ENCODE measurements around the gene TNNT1.
"Not testable (repeated sequence)": the region's sequence is repeated elsewhere in the genome, so short reads cannot be mapped to it uniquely, and the experiment has no call there.

DNA sequence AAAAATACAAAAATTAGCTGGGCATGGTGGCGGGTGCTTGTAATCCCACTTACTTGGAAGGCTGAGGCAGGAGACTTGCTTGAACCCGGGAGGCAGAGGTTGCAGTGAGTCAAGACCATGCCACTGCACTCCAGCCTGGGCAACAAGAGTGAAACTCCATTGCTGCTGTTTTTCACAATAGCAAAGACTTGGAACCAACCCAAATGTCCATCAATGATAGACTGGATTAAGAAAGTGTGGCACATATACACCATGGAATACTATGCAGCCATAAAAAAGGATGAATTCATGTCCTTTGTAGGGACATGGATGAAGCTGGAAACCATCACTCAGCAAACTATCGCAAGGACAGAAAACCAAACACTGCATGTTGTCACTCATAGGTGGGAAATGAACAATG, 41.8 kb downstream of the TNNT1 start:
- TF ChIP-seq POLR2A, CTCF (IDR thresholded peaks at IDR 0.05): not testable (repeated sequence)

Data from Peyer's patch (tissue), 4 donors.